Liver (tissue), 9 donors: ENCODE measurements around the gene MAIP1. TPM values are rescaled to one million over a fixed set of nuclear protein-coding genes. Genes with fewer than 3 reads are reported as not detected.

Source experiments
- DNase-seq: peaks from one replicate; pipeline ENCODE4 v3.0.0-alpha.2; 2017; ENCODE audit warnings: low spot score
- H3K27ac ChIP-seq, 2 donors: one replicate each; pipeline ENCODE4 v1.7.0; 2013; ENCODE audit warnings: inconsistent platforms in 2 of 2, low read length in 2 of 2, control low read depth in 1 of 2, low read depth in 1 of 2, mild to moderate bottlenecking in 1 of 2
- H3K27me3 ChIP-seq, 4 donors: one replicate each; pipeline versions ENCODE4 v1.6.1 to v1.7.0; 2013; ENCODE audit warnings: low read length in 3 of 4, inconsistent platforms in 1 of 4, mild to moderate bottlenecking in 1 of 4, moderate library complexity in 1 of 4; ENCODE audit not compliant: control insufficient read depth in 4 of 4, insufficient read depth in 4 of 4
- H3K36me3 ChIP-seq, 4 donors: one replicate each; pipeline versions ENCODE4 v1.6.1 to v1.7.0; 2013; ENCODE audit warnings: low read length in 3 of 4, mild to moderate bottlenecking in 3 of 4, low read depth in 1 of 4, moderate library complexity in 1 of 4; ENCODE audit not compliant: control insufficient read depth in 4 of 4, insufficient read depth in 3 of 4
- H3K4me1 ChIP-seq, 4 donors: one replicate each; pipeline versions ENCODE4 v1.6.1 to v1.7.0; 2013; ENCODE audit warnings: low read length in 3 of 4, mild to moderate bottlenecking in 3 of 4, moderate library complexity in 1 of 4; ENCODE audit not compliant: control insufficient read depth in 4 of 4, insufficient read depth in 4 of 4
- H3K4me3 ChIP-seq, 3 donors: one replicate each; pipeline versions ENCODE4 v1.6.1 to v1.7.0; 2013; ENCODE audit warnings: low read length in 3 of 3, control low read depth in 1 of 3, low read depth in 1 of 3, mild to moderate bottlenecking in 1 of 3
- H3K9ac ChIP-seq, 2 donors: one replicate each; pipeline ENCODE4 v1.7.0; 2013; ENCODE audit warnings: low read length in 2 of 2, mild to moderate bottlenecking in 2 of 2, moderate library complexity in 2 of 2, control low read depth in 1 of 2, low read depth in 1 of 2
- H3K9me3 ChIP-seq, 4 donors: one replicate each; pipeline versions ENCODE4 v1.6.1 to v1.7.0; 2013; ENCODE audit warnings: low read length in 3 of 4; ENCODE audit not compliant: control insufficient read depth in 4 of 4
- ATF3 ChIP-seq: IDR thresholded peaks from 2 replicates; pipeline ENCODE4 v1.6.1; 2016; ENCODE audit warnings: antibody characterized with exemption
- EGR1 ChIP-seq, 2 donors: IDR thresholded peaks; 2 replicates each; pipeline ENCODE4 v1.6.1; 2016 to 2018; ENCODE audit warnings: antibody characterized with exemption in 2 of 2, low read depth in 2 of 2
- FOXA1 ChIP-seq: IDR thresholded peaks from 2 replicates; pipeline ENCODE4 v1.6.1; 2016; ENCODE audit warnings: antibody characterized with exemption
- FOXA2 ChIP-seq: IDR thresholded peaks from 2 replicates; pipeline ENCODE4 v1.6.1; 2016; ENCODE audit warnings: antibody characterized with exemption
- GABPA ChIP-seq, 2 donors: IDR thresholded peaks in 1 of 2; conservative IDR thresholded peaks in 1 of 2; 2 replicates each; pipeline ENCODE4 v1.6.1; 2016; ENCODE audit warnings: antibody characterized with exemption in 2 of 2, mild to moderate bottlenecking in 1 of 2, moderate library complexity in 1 of 2
- HNF4A ChIP-seq, 2 donors: conservative IDR thresholded peaks; 2 replicates each; pipeline ENCODE4 v1.6.1; 2016; ENCODE audit warnings: antibody characterized with exemption in 2 of 2, mild to moderate bottlenecking in 2 of 2
- HNF4G ChIP-seq: IDR thresholded peaks from 2 replicates; pipeline ENCODE4 v1.6.1; 2016; ENCODE audit warnings: antibody characterized with exemption
- JUND ChIP-seq, 2 donors: IDR thresholded peaks; 2 replicates each; pipeline ENCODE4 v1.6.1; 2016; ENCODE audit warnings: antibody characterized with exemption in 2 of 2
- MAX ChIP-seq: IDR thresholded peaks from 2 replicates; pipeline ENCODE4 v1.6.1; 2016; ENCODE audit warnings: antibody characterized with exemption
- NR2F2 ChIP-seq: IDR thresholded peaks from 2 replicates; pipeline ENCODE4 v1.6.1; 2016; ENCODE audit warnings: antibody characterized with exemption
- RAD21 ChIP-seq, 2 donors: IDR thresholded peaks; 2 replicates each; pipeline ENCODE4 v1.6.1; 2016; ENCODE audit warnings: antibody characterized with exemption in 2 of 2, mild to moderate bottlenecking in 2 of 2
- REST ChIP-seq: IDR thresholded peaks from 2 replicates; pipeline ENCODE4 v1.6.1; 2016; ENCODE audit warnings: antibody characterized with exemption, mild to moderate bottlenecking
- RXRA ChIP-seq, 2 donors: IDR thresholded peaks; 2 replicates each; pipeline ENCODE4 v1.6.1; 2017 to 2018; ENCODE audit warnings: antibody characterized with exemption in 2 of 2, mild to moderate bottlenecking in 1 of 2
- SP1 ChIP-seq: IDR thresholded peaks from 2 replicates; pipeline ENCODE4 v1.6.1; 2018; ENCODE audit warnings: antibody characterized with exemption, mild to moderate bottlenecking
- TAF1 ChIP-seq: conservative IDR thresholded peaks from 2 replicates; pipeline ENCODE4 v1.6.1; 2016; ENCODE audit warnings: antibody characterized with exemption, mild to moderate bottlenecking
- YY1 ChIP-seq: IDR thresholded peaks from 2 replicates; pipeline ENCODE4 v1.6.1; 2016; ENCODE audit warnings: antibody characterized with exemption, mild to moderate bottlenecking
- WGBS: extraction: QIAGEN DNeasy Blood & Tissue Kit; methylation state at CpG from one replicate; pipeline ENCODE4 v1.1.7; 2013; 5-methylcytosine and 5-hydroxymethylcytosine counted together
- polyA plus RNA-seq, 2 donors: library from polyadenylated mRNA; stranded (reverse) in 1 of 2; unstranded in 1 of 2; fragments of 200-250 nt in 1 of 2; fragments of >200 nt in 1 of 2; fragmentation: Nextera tagmentation in 1 of 2; extraction: Ambion mirVana in 1 of 2; gene quantifications; one replicate each; pipeline versions ENCODE4 v1.2.1 to v1.2.3, GENCODE V29; 2013 to 2015
- total RNA-seq, 2 donors: library from RNA; depleted of rRNA; stranded (reverse); fragments of >200 nt; gene quantifications; one replicate each; pipeline ENCODE4 v1.2.3, GENCODE V29; 2014
- TF ChIP-seq, protein P1 (sequence below): fragments of 150-350 bp; IDR thresholded peaks from 2 replicates; pipeline ENCODE4 v1.5.1; 2017; ENCODE audit warnings: improper control_type of control experiment, low read depth, low read length; ENCODE audit not compliant: missing input control
- TF ChIP-seq, protein P2 (sequence below): IDR thresholded peaks from 2 replicates; pipeline ENCODE4 v1.6.1; 2016; ENCODE audit warnings: antibody characterized with exemption
- donor health status: healthy.
- donor health status: healthy.
- donor health status: healthy.
- donor health status: healthy.
- donor health status: healthy.

The MAIP1 gene
- total and polyA plus RNA-seq, 4 donors = 23.0 to 40.2 (median 28.6) TPM

- TF ChIP-seq HNF4G = no peak
- no peak for TF ChIP-seq TAF1
- no peak for TF ChIP-seq MAX
- TF ChIP-seq GABPA (IDR thresholded peaks at IDR 0.05 in 1 of 2, conservative IDR thresholded peaks at IDR 0.05 in 1 of 2) = no peak
- TF ChIP-seq ATF3 = no peak
- TF ChIP-seq YY1 = no peak
- no peak for TF ChIP-seq RXRA (IDR thresholded peaks at IDR 0.05)
- TF ChIP-seq SP1 = no peak
- Histone ChIP-seq H3K36me3 (no peaks in the 10 kb centered on the region), H3K27ac (no peak overlapping the region), H3K9me3 (no peaks in the 10 kb centered on the region), H3K27me3 (no peaks in the 10 kb centered on the region), H3K4me1 (peaks cover 2 to 30% (median 26%) of the 10 kb centered on the region in 4 donors), H3K9ac (no peak overlapping the region), H3K4me3 (no peak overlapping the region)
- WGBS = 86% methylated on average over 5 of the region's 5 CpGs
- no peak for DNase-seq
Measured at GRCh38 chr2:199982126-199982843, 26.9 kb downstream of the MAIP1 start.

DNA sequence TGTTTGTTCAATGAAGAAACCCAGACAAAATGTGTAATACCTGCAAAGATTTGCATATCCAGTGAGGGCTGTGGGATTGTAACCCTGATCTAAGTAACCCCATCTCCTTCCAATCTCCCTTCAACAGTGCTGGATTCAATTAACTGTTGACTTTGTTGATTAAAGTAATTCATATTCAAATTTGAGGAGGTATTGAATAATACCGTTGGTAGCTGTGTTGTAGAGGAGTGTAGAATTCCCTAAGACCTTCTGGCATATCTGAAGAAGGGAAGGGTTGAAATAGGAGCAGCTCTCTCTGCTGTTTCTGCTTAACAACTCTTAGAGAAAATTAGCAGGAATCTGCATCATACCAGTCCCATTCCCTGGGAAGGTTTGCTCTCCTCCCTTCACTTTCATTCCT, 28.2 kb downstream of the MAIP1 start:
- Histone ChIP-seq H3K9me3 (no peaks in the 10 kb centered on the region), H3K36me3 (no peaks in the 10 kb centered on the region), H3K27ac (no peak overlapping the region), H3K9ac (no peak overlapping the region), H3K27me3 (no peaks in the 10 kb centered on the region), H3K4me3 (no peak overlapping the region), H3K4me1 (peaks cover 2 to 18% (median 13%) of the 10 kb centered on the region in 4 donors)
- no peak for DNase-seq
- no peak for TF ChIP-seq NR2F2
- TF ChIP-seq RAD21 (IDR thresholded peaks at IDR 0.05) = no peak
- TF ChIP-seq, protein P1, sequence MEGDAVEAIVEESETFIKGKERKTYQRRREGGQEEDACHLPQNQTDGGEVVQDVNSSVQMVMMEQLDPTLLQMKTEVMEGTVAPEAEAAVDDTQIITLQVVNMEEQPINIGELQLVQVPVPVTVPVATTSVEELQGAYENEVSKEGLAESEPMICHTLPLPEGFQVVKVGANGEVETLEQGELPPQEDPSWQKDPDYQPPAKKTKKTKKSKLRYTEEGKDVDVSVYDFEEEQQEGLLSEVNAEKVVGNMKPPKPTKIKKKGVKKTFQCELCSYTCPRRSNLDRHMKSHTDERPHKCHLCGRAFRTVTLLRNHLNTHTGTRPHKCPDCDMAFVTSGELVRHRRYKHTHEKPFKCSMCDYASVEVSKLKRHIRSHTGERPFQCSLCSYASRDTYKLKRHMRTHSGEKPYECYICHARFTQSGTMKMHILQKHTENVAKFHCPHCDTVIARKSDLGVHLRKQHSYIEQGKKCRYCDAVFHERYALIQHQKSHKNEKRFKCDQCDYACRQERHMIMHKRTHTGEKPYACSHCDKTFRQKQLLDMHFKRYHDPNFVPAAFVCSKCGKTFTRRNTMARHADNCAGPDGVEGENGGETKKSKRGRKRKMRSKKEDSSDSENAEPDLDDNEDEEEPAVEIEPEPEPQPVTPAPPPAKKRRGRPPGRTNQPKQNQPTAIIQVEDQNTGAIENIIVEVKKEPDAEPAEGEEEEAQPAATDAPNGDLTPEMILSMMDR = no peak
- TF ChIP-seq JUND (IDR thresholded peaks at IDR 0.05) = no peak
- TF ChIP-seq GABPA (IDR thresholded peaks at IDR 0.05 in 1 of 2, conservative IDR thresholded peaks at IDR 0.05 in 1 of 2) = no peak
- TF ChIP-seq, protein P2, sequence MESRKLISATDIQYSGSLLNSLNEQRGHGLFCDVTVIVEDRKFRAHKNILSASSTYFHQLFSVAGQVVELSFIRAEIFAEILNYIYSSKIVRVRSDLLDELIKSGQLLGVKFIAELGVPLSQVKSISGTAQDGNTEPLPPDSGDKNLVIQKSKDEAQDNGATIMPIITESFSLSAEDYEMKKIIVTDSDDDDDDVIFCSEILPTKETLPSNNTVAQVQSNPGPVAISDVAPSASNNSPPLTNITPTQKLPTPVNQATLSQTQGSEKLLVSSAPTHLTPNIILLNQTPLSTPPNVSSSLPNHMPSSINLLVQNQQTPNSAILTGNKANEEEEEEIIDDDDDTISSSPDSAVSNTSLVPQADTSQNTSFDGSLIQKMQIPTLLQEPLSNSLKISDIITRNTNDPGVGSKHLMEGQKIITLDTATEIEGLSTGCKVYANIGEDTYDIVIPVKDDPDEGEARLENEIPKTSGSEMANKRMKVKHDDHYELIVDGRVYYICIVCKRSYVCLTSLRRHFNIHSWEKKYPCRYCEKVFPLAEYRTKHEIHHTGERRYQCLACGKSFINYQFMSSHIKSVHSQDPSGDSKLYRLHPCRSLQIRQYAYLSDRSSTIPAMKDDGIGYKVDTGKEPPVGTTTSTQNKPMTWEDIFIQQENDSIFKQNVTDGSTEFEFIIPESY = no peak
- TF ChIP-seq FOXA2 = no peak
- no peak for TF ChIP-seq REST
- TF ChIP-seq HNF4A (conservative IDR thresholded peaks at IDR 0.05) = no peak
- no peak for TF ChIP-seq EGR1 (IDR thresholded peaks at IDR 0.05; ENCODE audit: low read depth in 2 of 2)
- no peak for TF ChIP-seq FOXA1
- no peak for TF ChIP-seq HNF4G
- TF ChIP-seq RXRA (IDR thresholded peaks at IDR 0.05) = no peak
- no peak for TF ChIP-seq SP1
- TF ChIP-seq TAF1 = no peak
- TF ChIP-seq ATF3 = no peak
- TF ChIP-seq MAX = no peak
- no peak for TF ChIP-seq YY1
- 78% methylated on average over 1 of the region's 1 CpG for WGBS
